Measurements from ENCODE around the gene RO60.

- TF ChIP-seq POLR2AphosphoS5 (IDR thresholded peaks at IDR 0.05) (no peak), POLR2A (IDR thresholded peaks at IDR 0.05) (no peak), CTCF (IDR thresholded peaks at IDR 0.05) (no peak)
These were observed 44.5 kb downstream of the RO60 start for GRCh38 chr1:193103759-193104501.

All from suprapubic skin (tissue), 4 donors.